ENCODE measurements around the gene WRAP73.
"Not testable (repeated sequence)": the region's sequence is repeated elsewhere in the genome, so short reads cannot be mapped to it uniquely, and the experiment has no call there.

Gene WRAP73

DNA sequence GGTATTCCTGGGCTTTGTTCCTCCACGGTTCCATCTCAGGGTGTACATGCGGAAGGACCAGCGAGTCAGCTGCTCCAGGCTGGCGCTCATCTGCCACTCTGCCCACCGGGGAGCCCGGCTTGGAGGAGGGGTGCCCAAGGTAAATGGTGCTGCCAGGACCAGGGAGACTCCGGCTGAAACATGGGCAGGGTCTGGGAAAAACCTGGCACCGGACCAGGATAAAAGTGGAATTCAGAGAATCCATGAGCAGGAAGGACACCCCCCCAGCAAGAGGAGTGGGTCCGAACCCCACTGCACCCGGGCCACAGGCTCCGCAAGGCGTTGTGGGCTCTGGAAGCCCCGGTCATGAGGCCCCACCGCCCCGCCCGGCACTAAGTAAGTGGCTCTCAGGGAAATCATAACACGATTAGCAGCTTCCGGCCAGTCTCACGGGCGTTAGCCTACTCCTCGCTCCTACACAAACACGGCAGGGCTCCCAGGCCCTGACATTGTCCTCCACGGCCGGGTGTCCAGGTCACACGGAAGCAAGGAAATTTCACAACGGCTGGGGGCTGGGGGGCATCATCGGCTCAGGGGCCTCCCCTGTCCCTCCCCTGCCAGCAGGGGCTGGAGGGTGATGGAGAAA, 59.7 kb downstream of the WRAP73 start:
- TF ChIP-seq CTCF (IDR thresholded peaks at IDR 0.05; ENCODE audit: extremely low read depth, missing control alignments), result no peak

DNA sequence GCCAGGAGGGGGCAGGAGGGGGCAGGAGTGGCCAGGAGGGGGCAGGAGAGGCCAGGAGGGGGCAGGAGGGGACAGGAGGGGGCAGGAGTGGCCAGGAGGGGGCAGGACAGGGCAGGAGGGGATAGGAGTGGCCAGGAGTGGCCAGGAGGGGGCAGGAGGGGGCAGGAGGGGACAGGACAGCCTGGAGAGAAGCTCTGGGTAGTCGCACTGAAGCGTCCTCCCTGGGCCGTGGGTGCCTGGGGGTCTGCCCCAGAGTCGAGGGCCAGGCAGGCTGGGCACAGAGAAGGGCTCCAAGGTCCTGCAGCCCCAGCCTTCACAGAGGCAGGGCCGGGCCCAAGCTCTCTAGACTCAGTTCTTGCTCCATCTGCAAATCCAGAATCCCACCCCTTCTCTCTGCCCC, 61.5 kb downstream of the WRAP73 start:
- no peak for TF ChIP-seq CTCF (IDR thresholded peaks at IDR 0.05; ENCODE audit: extremely low read depth, missing control alignments)
- DNase-seq (ENCODE audit: low spot score), result no peak

More for the DNA sequence above, 59.7 kb downstream of the WRAP73 start:
- DNase-seq (ENCODE audit: low spot score), result no peak

DNA sequence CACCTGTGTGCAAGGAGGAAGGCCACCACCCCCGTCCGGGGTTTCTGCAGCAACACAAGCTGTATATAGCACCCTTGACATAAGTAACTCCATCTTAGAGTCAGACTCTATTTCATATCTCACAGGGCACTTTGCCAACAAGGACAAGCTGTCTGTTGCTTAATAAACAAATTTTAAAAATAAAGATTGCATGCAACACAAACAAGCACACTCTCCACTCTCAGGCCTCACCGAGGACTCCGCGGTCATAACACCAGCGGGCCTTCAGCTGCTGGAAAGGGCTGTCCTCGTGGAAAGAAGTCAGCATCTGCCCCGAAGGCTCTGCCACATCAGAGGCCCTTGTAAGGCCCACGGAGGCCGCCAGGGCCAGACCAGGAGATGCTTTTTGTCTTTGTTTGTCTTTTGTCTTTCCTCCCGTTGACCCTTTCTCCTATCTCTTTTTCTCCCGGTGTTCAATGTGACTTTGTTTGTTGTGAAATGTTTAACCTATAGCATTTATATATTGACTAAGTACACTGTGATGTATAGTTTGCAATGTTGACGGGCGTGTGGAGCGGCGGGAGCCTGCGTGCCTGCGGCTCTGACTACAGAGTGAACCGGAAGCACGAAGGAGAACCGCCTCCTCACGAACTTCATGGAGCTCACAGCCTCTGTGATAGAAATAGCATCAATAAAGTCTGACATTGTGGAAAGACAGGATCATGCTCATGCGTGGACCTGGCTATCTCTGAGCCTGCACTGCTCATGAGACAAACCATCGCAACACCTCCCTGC, 62.7 kb downstream of the WRAP73 start:
- TF ChIP-seq CTCF (IDR thresholded peaks at IDR 0.05; ENCODE audit: extremely low read depth, missing control alignments), result no peak
- DNase-seq (ENCODE audit: low spot score), result no peak

DNA sequence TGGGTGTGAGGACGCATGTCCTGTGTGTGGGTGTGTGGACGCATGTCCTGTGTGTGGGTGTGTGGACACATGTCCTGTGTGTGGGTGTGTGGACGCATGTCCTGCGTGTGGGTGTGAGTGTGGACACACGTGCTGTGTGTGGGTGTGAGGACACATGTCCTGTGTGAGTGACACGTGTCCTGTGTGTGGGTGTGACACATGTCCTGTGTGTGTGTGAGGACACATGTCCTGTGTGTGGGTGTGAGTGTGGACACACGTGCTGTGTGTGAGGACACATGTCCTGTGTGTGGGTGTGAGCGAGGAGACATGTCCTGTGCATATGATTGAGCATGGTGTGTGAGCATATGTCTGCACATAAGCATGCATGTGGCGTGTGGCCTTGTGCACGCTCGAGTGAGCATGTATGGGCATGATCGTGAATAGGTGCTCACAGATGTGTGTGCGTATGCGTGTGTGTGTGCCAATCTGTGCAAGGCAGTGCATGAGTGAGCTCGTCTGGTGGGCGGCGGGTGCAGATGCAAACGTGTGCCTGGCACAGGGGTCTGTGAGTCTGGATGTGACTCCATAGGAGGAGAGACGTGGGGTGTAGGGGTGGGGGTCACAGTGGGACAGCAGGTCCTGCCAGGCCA, 63.8 kb downstream of the WRAP73 start:
- no peak for DNase-seq (ENCODE audit: low spot score)
- TF ChIP-seq CTCF (IDR thresholded peaks at IDR 0.05; ENCODE audit: extremely low read depth, missing control alignments), result no peak

DNA sequence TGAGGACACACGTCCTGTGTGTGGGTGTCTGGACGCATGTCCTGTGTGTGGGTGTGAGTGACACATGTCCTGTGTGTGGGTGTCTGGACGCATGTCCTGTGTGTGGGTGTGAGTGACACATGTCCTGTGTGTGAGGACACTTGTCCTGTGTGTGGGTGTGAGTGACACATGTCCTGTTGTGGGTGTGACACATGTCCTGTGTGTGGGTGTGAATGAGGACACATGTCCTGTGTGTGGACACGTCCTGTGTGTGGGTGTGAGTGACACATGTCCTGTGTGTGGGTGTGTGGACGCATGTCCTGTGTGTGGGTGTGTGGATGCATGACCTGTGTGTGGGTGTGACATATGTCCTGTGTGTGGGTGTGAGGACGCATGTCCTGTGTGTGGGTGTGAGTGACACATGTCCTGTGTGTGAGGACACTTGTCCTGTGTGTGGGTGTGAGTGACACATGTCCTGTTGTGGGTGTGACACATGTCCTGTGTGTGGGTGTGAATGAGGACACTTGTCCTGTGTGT, 64.5 kb downstream of the WRAP73 start:
- not testable (repeated sequence) for DNase-seq (ENCODE audit: low spot score)

GRCh38 chr1:3584915-3585314, 65.0 kb downstream of the WRAP73 start:
- no peak for TF ChIP-seq CTCF (IDR thresholded peaks at IDR 0.05; ENCODE audit: extremely low read depth, missing control alignments)

GRCh38 chr1:3583751-3584150, 66.2 kb downstream of the WRAP73 start:
- DNase-seq (ENCODE audit: low spot score), result not testable (repeated sequence)

More at GRCh38 chr1:3584915-3585314, 65.0 kb downstream of the WRAP73 start:
- DNase-seq (ENCODE audit: low spot score), result no peak

DNA sequence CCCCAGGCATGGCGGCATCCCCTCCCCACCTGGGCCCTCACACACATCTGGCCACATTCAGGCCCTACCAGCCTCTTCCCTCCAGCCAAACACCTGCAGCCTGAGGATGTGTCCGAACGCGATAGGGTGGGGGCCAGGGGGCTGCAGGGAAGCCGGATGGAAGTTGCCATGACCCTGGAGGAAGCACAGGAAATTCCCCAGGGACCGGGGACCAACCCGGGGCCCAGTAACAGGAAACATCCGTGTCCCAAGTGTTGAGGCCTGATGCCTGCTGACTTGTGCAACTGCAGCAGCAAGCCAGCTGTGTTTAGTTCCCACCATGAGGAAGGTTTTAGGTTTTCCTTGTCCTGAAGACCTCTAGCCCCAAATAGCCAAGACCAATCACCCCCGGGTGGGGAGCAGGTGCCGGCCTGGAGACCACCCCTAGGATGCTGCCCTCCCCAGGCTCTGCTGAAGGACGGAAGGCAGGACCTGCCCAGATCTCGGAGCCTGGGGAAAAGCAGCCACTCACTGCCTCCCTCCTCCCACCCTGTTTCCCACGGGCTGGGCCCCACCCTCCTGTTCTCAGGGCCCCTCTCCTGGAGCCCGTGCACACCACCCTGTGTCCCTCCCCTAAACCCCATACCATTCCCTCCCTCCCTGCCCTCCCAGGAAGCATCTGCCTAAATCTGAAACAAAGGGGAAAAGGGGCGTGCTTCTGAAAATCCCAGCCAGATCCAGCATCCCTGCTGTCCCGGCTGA, 68.4 kb downstream of the WRAP73 start:
- TF ChIP-seq CTCF (IDR thresholded peaks at IDR 0.05; ENCODE audit: extremely low read depth, missing control alignments), result no peak
- DNase-seq (ENCODE audit: low spot score), result no peak
